GM04503 (cell line): ENCODE data around the gene NMRK2.
"Not testable (repeated sequence)": the region's sequence is repeated elsewhere in the genome, so short reads cannot be mapped to it uniquely, and the experiment has no call there.

Source experiments
- DNase-seq: peaks from one replicate; pipeline ENCODE4 v3.0.0-alpha.2; 2012; ENCODE audit warnings: low read depth

Gene NMRK2

GRCh38 chr19:3936506-3937442, 3.9 kb downstream of the NMRK2 start:
- no peak for DNase-seq

GRCh38 chr19:3938300-3938950, 5.6 kb downstream of the NMRK2 start:
- not testable (repeated sequence) for DNase-seq

GRCh38 chr19:3942790-3943409, 10.0 kb downstream of the NMRK2 start:
- DNase-seq = no peak

GRCh38 chr19:3944018-3944721, 11.3 kb downstream of the NMRK2 start:
- no peak for DNase-seq

GRCh38 chr19:3945838-3946237, 13.0 kb downstream of the NMRK2 start:
- DNase-seq = no peak

GRCh38 chr19:3947316-3947933, 14.6 kb downstream of the NMRK2 start:
- not testable (repeated sequence) for DNase-seq

GRCh38 chr19:3949294-3949693, 16.4 kb downstream of the NMRK2 start:
- DNase-seq = no peak

GRCh38 chr19:3949997-3950859, 17.4 kb downstream of the NMRK2 start:
- no peak for DNase-seq

GRCh38 chr19:3950871-3951861, 18.3 kb downstream of the NMRK2 start:
- no peak for DNase-seq

GRCh38 chr19:3952755-3953276, 19.9 kb downstream of the NMRK2 start:
- DNase-seq = not testable (repeated sequence)

GRCh38 chr19:3954107-3954506, 21.2 kb downstream of the NMRK2 start:
- no peak for DNase-seq

- not testable (repeated sequence) for DNase-seq
These were observed 22.4 kb downstream of the NMRK2 start for GRCh38 chr19:3955276-3955675.

GRCh38 chr19:3955688-3956087, 22.8 kb downstream of the NMRK2 start:
- DNase-seq = no peak

GRCh38 chr19:3958836-3959765, 26.2 kb downstream of the NMRK2 start:
- DNase-seq = no peak

- DNase-seq = no peak
These were observed 26.9 kb downstream of the NMRK2 start for GRCh38 chr19:3959766-3960131.

GRCh38 chr19:3961007-3961406, 28.1 kb downstream of the NMRK2 start:
- DNase-seq = no peak

GRCh38 chr19:3963458-3964255, 30.8 kb downstream of the NMRK2 start:
- no peak for DNase-seq
